Mononuclear cell (primary cell): ENCODE results near the gene ZGRF1. TPM values are rescaled to one million over a fixed set of nuclear protein-coding genes. Genes with fewer than 3 reads are reported as not detected.
A peak's percentile ranks its signal among the peaks of the same experiment; 100 is the strongest.

Source experiments
- H3K27me3 ChIP-seq: 2 replicates; pipeline ENCODE4 v1.6.0; 2011; ENCODE audit warnings: low read length, control low read depth; ENCODE audit not compliant: insufficient read depth
- H3K4me1 ChIP-seq: 2 replicates; pipeline ENCODE4 v1.5.1; 2011; ENCODE audit warnings: mild to moderate bottlenecking, low read length, control low read depth; ENCODE audit not compliant: insufficient read depth
- H3K4me3 ChIP-seq: 2 replicates; pipeline ENCODE4 v1.5.1; 2011; ENCODE audit warnings: mild to moderate bottlenecking, low read length, moderate library complexity
- H3K9me3 ChIP-seq: 2 replicates; pipeline ENCODE4 v1.5.1; 2011; ENCODE audit warnings: low read depth, mild to moderate bottlenecking, control low read depth, low read length
- total RNA-seq: library from RNA; depleted of rRNA; stranded (reverse); fragments of >200 nt; gene quantifications from one replicate; pipeline ENCODE4 v1.2.3, GENCODE V29; 2012

Gene ZGRF1
- total RNA-seq, 1 donor, result 10.0 TPM

DNA sequence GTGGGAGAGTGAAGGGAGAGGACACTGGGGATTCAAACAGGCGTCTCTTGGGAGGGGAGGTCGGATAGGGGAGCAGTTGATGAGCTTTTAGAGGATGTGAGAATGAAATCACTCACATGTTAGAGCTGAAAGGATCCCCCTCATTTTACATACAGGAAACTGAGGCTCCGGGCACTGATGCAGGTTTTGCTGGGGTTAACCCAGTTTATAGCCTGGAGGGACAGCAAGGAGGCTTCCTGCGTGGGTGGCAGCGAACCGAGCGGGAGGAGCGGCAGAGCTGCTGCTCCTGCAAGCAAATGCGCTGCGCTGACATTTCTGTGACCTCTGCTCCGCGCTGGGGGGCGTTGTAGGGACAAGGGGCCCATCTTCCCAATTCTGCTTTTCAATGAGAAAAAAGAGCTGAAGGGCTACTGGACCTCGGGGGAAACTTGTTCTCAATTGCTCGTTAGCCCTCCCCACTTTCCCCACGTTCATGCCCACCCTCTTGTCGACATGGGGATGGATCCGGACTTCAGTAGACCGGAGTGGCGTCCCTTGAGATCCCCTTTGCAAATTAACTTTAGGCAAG lies 119.6 kb downstream of the ZGRF1 start:
- Histone ChIP-seq H3K27me3 (peaks cover 95% of the 10 kb centered on the region), H3K9me3 (no peaks in the 10 kb centered on the region), H3K4me1 (peaks cover 46% of the 10 kb centered on the region), H3K4me3 (no peak overlapping the region)

DNA sequence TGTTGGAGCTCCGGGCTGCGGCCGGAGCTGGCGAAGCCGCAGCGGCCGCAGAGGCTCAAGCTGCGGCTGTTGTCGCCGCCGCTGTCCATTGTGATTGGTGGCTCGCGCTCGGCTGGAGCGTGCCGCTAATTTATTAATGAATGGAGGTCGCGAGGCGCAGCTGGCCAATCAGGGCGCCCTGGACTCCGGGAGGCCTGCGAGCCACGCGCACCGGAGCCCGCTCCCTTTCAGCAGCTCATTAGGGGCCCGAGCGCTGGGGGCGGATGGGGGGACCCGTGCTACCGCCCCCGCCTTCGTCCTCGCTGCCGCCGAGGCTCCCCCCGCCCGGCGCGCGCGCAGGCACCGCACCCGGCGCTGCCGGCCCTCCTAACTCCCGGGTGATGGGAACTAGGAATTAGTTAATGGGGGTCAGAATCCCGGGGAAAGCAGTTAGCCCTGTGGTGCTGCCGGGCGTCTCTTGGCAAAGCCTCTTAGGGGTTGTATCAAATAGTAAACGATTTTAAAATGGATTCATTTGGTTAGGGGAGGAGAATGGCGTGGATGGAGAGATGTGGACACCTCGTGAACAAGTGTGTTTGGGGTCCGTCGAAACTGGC lies 120.1 kb downstream of the ZGRF1 start:
- H3K27me3 ChIP-seq, result peaks cover 95% of the 10 kb centered on the region
- H3K4me1 ChIP-seq, result peaks cover 46% of the 10 kb centered on the region
- H3K4me3 ChIP-seq, result no peak overlapping the region
- no peaks in the 10 kb centered on the region for H3K9me3 ChIP-seq

DNA sequence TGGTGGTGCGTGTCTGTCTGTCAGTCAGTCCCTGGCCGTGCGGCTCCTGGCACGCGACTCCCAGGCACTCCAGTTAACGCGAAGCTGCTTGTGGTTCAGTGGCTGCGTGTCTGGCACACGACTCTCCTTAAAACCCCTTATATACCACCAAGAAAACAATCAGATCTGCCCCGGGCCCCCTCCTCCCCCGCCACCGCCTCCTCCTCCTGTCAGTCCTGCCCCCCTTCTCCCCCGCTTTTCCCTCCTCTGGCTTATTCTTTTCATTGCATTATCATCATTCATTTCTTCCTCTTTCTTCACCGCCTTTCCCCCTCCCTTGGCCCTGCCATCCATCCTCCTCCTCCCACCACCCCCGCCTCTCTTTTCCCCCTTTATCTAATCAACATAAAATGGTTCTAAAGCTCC lies 120.6 kb downstream of the ZGRF1 start, which contains the start of gene NEUROG2:
Gene NEUROG2, minus strand, starts transcription at position 115 of the 405 bp plus-strand sequence. CDS start 705 bp downstream, outside the sequence.
- Histone ChIP-seq H3K4me1 (peaks cover 49% of the 10 kb centered on the region), H3K4me3 (peak within 1 kb of the TSS; percentile 32), H3K9me3 (no peaks in the 10 kb centered on the region), H3K27me3 (peaks cover 95% of the 10 kb centered on the region)

DNA sequence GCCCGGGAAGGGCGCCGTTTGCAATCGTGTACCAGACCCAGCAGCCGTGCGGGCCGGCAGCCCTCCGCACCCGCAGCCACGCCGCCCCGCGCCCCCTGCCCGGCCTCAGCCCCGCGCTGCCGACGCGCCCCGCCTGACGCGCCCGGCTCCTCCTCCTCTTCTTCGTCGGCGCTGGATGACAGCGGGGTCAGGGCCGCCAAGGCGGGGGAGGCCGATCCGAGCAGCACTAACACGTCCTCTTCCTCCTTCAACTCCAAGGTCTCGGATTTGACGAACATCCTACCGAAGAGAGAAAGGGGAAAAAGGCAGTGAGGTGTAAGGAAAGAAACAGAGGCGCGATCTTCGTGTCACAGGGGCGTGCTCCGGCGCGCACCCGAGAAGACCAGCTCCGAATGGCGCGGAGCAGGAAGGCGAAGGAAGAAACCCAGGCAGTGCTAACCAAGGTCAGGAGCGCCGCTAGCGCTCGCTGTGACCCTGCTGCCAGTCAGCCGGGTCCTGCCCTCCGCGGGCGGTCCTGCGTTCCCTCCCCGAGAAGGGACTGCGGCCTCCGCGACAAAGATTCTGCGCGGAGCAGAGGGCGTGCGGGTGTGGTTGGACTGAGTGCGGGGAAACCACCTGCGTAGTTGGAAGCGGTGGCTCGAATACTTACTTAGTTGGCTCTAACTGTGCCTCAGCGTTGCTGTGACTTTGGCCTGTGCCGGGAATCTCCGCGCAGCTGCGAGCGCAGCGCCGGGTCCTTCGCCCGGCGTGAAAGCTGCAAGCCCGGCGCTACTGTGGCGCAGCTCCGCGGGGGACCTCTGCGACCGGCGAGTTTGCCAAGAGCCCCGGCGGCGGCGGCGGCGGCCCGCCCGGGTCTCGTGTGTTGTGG lies 121.3 kb downstream of the ZGRF1 start:
- Histone ChIP-seq H3K4me3 (peak overlapping the region; percentile 32), H3K4me1 (peaks cover 49% of the 10 kb centered on the region), H3K9me3 (no peaks in the 10 kb centered on the region), H3K27me3 (peaks cover 95% of the 10 kb centered on the region)

DNA sequence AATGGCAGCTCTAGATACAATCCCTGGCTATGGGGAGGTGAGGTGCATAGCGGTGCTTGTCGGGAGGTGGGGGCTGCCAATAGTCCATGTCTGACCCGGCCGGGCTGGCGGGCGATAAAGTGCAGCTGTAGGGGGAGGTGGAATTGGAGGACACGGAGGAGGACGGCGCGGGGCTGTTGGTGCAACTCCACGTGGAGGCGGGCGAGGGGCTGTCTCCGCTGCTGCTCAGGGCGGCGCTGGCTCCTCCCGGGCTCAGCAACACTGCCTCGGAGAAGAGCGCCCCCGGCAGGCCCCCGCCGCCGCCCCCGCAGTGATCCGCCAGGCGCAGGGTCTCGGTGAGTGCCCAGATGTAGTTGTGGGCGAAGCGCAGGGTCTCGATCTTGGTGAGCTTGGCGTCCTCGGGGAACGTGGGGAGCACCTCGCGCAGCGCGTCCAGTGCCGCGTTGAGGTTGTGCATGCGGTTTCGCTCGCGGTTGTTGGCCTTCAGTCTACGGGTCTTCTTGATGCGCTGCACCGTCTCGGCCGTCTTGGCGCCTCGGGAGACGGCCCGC lies 122.0 kb downstream of the ZGRF1 start:
- Histone ChIP-seq H3K9me3 (no peaks in the 10 kb centered on the region), H3K27me3 (peaks cover 94% of the 10 kb centered on the region), H3K4me3 (no peak overlapping the region), H3K4me1 (peaks cover 49% of the 10 kb centered on the region)

DNA sequence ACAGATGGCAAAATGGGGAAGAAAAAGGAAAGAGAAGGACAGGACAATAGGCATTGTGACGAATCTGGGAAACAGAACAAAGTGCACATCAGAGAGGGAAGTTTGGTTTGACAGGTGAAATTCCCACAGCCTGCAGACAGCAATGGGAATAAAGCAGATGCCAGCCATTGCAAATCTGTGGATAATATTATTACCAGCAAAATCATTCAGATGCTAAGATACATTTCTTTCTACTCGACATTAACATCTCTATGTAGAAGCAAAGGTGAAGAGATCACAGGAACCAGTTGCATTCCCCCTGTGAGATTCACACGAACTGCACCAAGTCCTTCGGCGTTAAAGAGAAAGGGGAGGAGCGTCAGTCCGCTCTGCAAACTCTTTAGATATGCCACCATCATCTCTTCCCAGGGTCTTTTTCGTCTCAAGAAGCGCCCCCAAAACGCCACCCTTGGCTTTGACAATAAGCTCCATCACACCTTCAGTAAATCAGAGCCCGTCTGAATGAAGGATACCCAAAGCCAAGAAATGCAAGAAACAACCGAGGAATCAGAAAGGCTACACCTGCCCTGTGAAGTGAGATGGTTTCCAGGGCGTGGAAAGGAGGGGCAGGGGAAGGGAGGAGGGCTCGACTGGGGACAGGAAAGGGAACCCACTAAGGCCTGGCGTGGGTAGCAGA lies 122.6 kb downstream of the ZGRF1 start:
- Histone ChIP-seq H3K4me1 (peaks cover 55% of the 10 kb centered on the region), H3K4me3 (no peak overlapping the region), H3K27me3 (peaks cover 94% of the 10 kb centered on the region)

DNA sequence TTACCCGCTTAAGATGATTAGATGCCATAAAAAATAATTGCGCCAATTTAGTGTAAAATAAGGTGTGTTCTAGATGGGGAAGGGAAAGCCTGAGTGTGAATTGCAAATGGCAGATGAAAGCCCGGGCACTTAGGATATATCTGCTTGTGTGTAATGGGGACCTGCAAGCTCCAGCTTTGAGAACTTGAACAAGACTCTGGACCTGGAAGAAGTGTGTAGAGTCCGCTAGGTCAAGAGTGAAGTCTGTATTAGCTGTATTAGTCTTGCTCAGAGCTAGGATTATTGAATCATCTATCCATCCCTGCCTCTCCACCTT lies 124.9 kb downstream of the ZGRF1 start:
- Histone ChIP-seq H3K4me3 (no peak overlapping the region), H3K4me1 (peaks cover 50% of the 10 kb centered on the region), H3K9me3 (no peaks in the 10 kb centered on the region), H3K27me3 (peaks cover 94% of the 10 kb centered on the region)

More for the DNA sequence above, 122.6 kb downstream of the ZGRF1 start:
- no peaks in the 10 kb centered on the region for H3K9me3 ChIP-seq

DNA sequence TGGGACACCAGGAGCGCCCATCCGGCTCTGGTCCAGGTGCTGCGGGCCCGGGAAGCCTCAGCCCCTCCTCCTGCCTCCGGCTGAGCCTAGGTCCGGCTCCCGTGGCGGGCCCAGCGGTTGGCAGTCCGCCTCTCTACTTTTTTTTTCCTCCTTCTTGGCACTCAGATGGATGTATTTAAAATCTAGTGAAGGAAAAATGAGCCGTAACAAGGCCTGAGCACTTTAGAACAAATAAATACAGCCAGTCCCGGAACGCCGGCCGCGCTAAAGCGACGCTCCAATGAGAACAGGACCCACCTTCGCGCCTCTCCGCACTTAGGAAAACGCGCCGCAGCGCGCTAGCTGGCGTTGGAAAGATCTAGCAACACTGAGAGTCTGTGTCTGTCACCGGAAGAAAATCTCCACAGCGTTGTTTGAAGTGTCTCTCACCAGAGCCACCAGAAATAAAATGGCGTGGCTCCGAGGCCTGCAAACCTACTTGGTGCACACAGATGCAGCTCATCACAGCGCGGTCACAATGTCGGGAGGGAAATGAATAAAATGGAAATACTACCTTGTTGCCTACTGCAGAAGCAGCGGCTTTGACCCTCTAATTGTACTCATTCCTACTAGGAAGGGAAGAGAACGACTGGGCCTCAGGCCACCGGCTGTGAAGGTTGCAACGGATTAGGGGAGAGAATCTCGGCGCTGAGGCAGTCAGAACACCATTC lies 125.5 kb downstream of the ZGRF1 start:
- H3K27me3 ChIP-seq, result peaks cover 94% of the 10 kb centered on the region
- no peak overlapping the region for H3K4me3 ChIP-seq
- H3K4me1 ChIP-seq, result peaks cover 45% of the 10 kb centered on the region
- no peaks in the 10 kb centered on the region for H3K9me3 ChIP-seq

DNA sequence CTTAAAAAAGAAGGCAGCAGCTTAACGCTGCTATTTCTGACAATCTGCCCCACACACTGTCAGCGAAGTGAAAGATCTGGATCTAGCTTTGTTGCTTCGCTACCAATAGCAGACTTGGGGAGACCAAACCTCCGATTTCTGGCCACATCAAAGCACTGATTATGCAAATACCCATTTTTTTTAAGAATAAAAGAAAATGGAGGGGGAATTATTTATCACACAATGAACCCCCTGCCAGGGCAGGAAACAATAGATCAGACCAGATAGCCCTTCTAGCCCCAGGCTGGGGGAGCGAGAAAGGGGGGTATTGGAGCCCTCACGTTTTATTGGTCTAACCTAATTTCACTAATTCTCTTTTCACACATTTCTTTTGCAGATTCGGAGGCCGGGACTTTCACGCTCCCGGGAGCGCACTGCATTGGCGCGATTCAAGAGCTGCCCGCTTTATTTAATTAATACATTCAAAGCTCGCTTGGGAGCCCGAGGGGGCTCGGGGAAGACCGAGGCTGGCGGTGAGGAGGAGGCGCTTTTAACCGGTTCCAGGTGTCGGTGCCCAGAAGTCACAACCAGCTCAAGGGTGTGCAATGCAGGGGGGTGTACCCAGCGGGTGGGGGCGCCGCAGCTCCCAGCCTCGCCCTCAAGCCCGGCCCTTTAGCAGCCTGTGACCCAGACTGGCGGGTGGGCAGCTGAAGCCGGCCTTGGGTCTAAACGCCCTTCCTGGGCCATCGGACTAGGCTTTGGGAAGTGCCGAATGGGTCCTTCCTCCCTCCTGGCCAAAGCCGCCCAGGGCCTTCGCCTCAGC lies 126.2 kb downstream of the ZGRF1 start:
- no peak overlapping the region for H3K4me3 ChIP-seq
- peaks cover 96% of the 10 kb centered on the region for H3K27me3 ChIP-seq
- H3K9me3 ChIP-seq, result no peaks in the 10 kb centered on the region
- H3K4me1 ChIP-seq, result peaks cover 40% of the 10 kb centered on the region

DNA sequence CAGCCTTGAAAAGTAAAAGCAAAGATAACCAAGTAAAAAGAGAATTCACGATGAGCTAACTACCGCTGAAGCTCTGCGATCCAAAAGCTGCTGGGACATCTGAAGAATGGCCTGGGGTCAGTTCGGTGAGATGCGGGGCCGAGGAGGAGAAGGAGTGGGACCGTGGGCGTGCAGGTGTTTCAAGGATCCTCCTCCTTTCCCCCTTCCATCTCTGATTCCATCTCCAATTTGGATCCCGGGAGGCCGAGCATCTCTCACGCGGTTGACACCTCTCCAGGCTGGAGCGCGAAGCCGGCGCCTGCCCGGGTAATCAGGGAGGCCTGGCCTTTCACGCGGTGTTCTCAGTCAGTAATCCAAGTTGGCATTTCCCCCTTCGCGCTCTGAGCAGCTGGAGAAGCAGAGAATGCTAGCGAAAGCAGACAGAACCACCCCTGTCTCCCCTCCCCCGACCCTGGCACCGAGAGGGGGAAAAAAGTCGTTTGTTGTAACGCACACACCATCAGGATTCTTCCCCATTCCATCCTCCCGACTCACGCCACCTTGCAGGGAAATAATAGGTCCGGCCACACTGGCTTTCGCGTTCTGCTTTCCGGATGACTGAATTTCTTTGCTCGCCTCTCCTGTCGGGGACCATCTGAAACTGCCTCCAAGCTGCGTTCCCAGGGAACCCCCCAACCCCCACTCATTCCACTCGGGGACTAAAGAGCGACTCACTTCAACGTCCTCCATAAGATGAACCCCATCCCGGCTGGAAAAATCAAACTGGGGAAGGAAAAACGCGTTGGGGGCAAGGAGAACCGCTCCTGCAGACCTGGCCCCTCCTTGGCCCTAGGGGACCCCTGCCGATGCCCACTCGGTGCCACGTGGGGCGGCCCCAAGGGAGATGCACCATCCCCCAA lies 127.2 kb downstream of the ZGRF1 start:
- Histone ChIP-seq H3K27me3 (peaks cover 97% of the 10 kb centered on the region), H3K9me3 (no peaks in the 10 kb centered on the region), H3K4me3 (no peak overlapping the region), H3K4me1 (peaks cover 34% of the 10 kb centered on the region)

DNA sequence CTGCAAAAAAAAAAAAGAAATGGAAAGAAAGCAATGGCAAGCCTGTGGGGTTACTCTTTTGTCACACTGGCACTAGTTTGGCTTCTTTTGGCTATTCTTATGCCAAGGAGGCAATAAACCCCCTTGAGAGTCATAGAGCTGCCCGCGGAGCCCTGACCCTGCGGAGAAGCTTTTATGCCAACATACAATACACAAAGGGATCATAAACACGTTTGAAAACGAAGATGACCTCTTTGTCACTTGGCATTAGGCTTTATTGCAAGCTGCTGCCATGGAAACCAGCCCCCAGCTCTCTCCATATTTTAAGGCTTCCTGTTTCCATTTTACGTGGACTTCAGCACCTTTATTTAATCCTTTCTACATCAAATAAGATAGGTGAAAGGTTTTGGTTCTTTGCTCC lies 128.4 kb downstream of the ZGRF1 start:
- Histone ChIP-seq H3K27me3 (peaks cover 97% of the 10 kb centered on the region), H3K4me3 (no peak overlapping the region), H3K4me1 (peaks cover 29% of the 10 kb centered on the region), H3K9me3 (no peaks in the 10 kb centered on the region)

DNA sequence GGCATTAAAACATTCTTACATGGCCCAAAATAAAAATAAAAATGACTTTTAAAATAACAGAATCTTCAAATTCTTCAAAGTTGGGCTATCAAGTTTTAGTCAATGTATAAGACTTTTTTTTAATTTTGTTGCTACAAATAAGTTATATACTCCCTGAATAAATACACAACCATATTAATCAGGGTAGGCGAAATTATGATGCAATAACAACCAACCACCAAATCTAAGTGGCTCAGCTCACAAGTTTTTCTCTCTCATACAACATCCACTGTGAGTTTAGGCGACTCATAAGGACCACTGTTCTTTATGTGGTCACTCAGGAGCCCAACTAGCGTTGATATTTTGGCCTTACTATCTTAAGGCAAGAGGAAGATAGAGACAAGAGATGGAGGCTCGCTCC lies 131.9 kb downstream of the ZGRF1 start:
- Histone ChIP-seq H3K4me1 (peaks cover 11% of the 10 kb centered on the region), H3K27me3 (peaks cover 91% of the 10 kb centered on the region), H3K4me3 (no peak overlapping the region), H3K9me3 (no peaks in the 10 kb centered on the region)

DNA sequence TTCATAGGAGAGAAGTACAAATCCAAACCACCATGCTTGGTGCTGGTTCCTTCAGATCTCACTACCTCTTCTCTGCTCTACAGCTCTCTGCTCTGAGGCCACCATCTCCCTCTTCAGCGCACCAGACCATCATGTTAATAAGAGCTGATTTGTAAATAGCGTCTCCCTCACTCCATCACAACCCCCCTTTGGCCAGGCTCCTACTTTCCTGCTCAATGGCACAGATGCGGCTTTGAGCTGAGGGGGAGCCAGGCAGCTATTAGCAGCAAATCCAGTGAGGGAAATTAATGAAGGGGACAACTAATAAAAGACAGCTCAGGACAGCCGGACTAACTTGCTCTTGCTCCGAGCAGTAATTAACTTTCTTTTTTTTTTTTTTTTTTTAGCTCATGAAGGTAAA lies 133.8 kb downstream of the ZGRF1 start:
- Histone ChIP-seq H3K4me3 (no peak overlapping the region), H3K9me3 (no peaks in the 10 kb centered on the region), H3K27me3 (peaks cover 72% of the 10 kb centered on the region), H3K4me1 (no peaks in the 10 kb centered on the region)
